Stimulated activated CD8-positive, alpha-beta memory T cell treated with anti-CD3 and anti-CD28 coated beads, Interleukin-12 subunit alpha, Interleukin-12 subunit beta, amount 100 ng/mL, for 4 hours (primary cell): ENCODE results near the gene CEP112.

Source experiments
- DNase-seq: peaks from one replicate; pipeline ENCODE4 v3.0.0-alpha.2; 2020; ENCODE audit warnings: low read depth

The CEP112 gene

GRCh38 chr17:66211047-66211810 lies 19.3 kb upstream of the CEP112 start:
- no peak for DNase-seq

GRCh38 chr17:66210208-66210574 lies 18.3 kb upstream of the CEP112 start:
- no peak for DNase-seq

DNA sequence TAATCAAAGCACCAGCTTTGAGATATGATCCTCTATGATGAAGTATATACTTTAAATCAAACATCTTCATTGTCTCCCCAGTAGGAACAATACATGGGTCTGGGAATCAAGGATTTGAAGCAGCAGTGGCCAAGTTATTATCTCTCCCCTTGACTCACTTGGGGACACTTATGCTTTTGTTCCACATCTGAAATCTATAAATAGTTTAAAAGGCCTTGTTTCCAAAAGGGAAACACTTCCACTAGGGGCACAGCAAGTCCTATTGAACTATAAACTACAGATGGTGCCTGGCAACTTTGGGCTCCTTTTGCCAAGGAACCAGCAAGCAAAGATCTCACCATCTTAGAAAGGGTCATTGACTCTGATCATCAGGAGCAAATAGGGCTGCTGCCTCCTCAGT lies 16.0 kb upstream of the CEP112 start:
- no peak for DNase-seq

GRCh38 chr17:66203274-66204015 lies 11.5 kb upstream of the CEP112 start:
- no peak for DNase-seq

- no peak for DNase-seq
Observed at GRCh38 chr17:66200685-66201092, 8.8 kb upstream of the CEP112 start.

- DNase-seq, result no peak
Observed at GRCh38 chr17:66198242-66198641, 6.3 kb upstream of the CEP112 start.

GRCh38 chr17:66192378-66192687 lies 400 bp upstream of the CEP112 start:
- DNase-seq, result no peak

DNA sequence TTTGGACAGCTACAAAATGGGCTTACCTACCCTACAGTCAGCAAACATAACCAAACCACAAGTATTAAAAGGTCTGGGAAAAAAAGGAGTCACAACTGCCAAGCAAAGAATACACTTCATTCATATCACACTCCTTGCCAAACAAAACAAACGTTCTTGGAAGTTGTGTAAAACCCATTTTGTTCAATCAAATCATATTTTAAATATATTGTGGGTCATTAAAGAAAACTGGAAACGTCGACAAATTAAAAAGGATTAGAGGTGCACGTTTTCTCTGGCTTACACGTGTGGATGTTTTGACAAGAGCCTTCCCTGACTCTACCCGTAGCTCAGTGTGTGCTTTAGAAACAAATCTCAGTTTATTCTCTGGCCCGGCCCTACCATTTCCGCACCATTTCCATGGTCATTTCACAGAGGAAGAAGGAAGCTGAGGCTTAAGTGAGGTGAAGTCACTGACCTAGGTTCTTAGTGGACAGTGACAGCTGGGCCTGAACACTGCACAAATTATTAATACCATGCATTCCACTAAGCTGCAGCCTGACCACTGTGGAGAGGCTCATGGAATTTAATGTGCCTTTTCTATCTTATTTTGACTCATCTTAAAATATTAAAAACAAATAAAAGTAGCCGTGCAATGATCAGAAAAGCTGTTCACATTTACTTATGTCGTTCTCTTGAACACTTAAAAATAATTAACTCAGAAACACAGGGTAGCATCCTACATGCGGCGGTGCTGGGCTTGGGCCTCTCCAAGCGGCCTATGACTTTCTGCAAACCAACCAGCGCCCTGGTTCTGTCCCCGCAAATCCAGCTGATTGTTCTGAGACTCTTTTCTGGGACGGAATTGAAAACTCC lies 968 bp downstream of the CEP112 start:
- no peak for DNase-seq

DNA sequence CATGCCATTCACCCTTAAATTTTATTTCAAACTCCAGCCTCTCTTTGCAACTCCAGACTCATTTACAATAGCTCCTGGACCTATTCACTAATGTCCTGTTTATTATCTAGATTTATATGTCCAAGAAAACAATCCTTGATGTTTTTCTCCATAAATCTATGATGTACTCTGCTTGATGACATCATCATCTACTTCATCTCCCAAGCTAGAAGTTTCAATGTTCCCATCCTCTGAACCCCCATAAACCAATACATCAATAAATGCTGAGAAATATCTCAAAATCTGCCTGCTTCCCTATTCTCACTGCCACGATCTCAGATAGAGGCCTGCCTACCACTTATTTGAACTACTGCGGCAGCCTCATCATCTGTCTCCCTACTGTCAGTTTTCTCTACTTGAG lies 4.2 kb downstream of the CEP112 start:
- no peak for DNase-seq

GRCh38 chr17:66185862-66186261 lies 6.1 kb downstream of the CEP112 start:
- no peak for DNase-seq

DNA sequence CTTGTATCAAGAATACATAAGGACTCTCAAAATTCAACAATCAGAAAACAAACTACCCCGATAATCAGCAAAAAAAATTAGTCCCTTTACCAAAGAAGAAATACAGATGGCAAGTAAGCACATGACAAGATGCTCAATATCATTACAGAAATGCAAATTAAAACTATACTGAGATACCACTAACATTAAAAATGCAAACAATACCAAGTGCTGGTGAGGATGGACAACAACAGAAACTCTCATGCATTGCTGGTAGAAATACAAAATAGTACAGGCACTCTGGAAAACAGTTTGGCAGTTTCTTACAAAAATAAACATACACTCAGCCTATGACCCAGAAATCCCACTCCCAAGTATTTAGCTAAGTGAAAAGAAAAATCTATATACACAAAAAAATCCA lies 7.5 kb downstream of the CEP112 start:
- no peak for DNase-seq

- DNase-seq, result no peak
Observed at GRCh38 chr17:66183529-66183928, 8.4 kb downstream of the CEP112 start.

GRCh38 chr17:66178642-66179041 lies 13.3 kb downstream of the CEP112 start:
- DNase-seq, result no peak

- no peak for DNase-seq
Observed at GRCh38 chr17:66177048-66177447, 14.9 kb downstream of the CEP112 start.

DNA sequence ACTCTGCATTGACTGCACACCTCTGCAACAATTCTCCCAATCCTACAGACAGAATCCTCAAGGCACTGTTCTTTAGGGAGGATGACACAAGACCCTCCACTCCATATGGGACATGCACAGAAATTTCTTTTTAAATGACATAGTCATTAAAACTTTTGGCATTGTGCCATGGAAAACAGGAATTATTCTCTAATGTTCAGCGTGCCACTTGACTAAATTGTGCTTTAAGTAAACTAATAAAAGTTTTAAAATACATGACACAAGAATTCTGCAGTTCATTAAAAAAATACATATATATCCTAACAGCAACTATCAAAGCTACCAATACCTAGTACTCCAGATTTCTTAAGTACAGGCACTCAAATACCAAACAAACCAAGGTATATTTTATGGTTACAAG lies 16.0 kb downstream of the CEP112 start:
- DNase-seq, result no peak

GRCh38 chr17:66172691-66173223 lies 19.2 kb downstream of the CEP112 start:
- DNase-seq, result no peak

DNA sequence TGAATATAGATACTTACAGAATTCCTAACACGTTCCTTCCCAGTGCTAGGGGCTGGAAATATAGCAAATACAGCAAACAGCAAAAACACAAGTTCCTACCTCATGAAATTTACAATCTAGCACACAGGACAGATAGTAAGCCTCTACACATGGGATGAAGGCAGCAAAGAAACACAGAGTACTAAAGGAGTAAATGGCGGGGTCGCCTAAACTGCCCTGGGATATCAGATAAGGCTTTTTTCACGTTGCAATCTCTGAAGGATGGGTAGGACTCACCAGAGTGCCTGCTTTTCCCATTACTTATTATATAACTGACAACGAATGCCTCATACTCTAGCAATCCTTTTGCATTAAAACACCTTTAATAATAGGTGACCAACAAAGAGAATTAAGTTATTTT lies 19.8 kb downstream of the CEP112 start:
- DNase-seq, result no peak

- DNase-seq, result no peak
Observed at GRCh38 chr17:66171692-66172091, 20.2 kb downstream of the CEP112 start.

DNA sequence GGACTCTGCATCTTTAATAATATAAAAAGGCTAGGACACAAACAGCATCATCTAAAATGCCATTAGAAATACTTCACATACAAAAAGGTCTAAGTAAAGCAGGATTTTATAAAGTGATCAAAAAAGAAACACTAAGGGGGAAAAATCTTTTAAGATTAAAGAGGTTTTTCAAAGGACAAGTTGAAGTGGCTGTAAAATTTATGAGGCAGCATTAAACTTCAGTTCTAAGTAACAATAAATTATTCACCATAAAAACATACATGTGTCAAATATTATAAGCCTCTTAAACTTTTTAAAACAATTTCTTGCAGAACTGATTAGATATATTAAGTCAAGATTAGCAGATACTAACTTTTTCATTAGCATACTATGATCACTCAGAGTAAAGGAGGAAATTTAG lies 20.8 kb downstream of the CEP112 start:
- DNase-seq, result no peak

DNA sequence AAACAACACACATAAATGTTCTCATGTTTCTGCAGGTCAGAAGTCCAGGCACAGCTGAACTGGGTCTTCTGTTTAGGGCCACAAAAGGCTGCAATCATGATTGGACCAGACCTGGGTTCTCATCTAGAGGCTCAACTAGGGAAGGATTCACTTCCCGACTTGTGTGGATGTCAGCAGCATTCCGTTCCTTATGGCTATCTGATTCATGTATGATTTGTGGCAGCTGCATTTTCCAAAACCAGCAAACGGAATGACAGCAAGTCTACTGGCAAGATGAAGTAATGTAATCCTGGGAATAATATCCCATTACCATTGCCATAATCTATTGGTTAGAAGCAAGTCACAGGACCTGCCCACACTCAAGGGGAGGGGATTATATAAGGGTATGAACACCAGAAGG lies 22.1 kb downstream of the CEP112 start:
- DNase-seq, result no peak

DNA sequence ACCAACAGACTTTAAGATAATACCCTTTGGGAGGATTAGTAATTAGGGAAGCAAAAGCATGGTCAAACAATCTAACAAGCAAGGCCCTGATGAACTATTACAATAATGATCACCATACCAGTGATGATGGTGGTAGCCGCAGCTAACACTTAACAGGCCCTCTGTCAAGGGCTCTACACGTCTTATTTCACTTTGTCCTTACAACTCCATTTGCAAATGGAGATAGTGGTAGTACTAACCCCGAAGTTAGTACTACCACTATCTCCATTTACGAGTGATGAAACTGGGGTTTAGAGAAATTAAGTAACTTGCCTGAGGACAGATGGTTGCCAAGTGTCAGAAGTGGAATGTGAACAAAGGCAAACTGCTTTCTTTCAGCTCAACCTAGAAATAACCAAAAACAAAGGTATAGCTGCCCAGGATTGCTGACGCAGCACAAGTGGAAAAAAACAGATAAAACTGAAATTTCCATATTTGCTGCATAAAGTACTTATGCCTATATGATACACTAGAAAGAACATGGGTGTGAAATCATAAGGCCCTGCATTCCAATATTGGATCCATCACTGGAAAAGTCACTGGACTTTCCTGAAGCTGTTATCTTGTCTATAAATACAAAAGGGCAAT lies 24.6 kb downstream of the CEP112 start:
- DNase-seq, result no peak

GRCh38 chr17:66165537-66166123 lies 26.3 kb downstream of the CEP112 start:
- DNase-seq, result no peak
